SK-N-SH (cell line): ENCODE results near the gene CRIM1. TPM values are rescaled to one million over a fixed set of nuclear protein-coding genes. Genes with fewer than 3 reads are reported as not detected.

Source experiments
- CTCF ChIA-PET: fragments of 300-600, 350-600 bp; formaldehyde crosslinking; extraction: SDS; loops from one replicate; lab custom pipeline; 2021; lab: Yijun Ruan, JAX
- POLR2A ChIA-PET: fragments of 350-600 bp; sonication (Branson Sonifier 250); formaldehyde crosslinking; extraction: SDS; loops from one replicate; lab custom pipeline; 2020; ENCODE audit warnings: antibody characterized with exemption, inconsistent platforms; lab: Yijun Ruan, JAX
- DNase-seq: peaks from one replicate; pipeline ENCODE4 v3.0.0; 2012
- H2AFZ ChIP-seq: fragments of 200-600 bp; sonication (generic); 2 replicates; pipeline ENCODE4 v1.8.1; 2016; ENCODE audit warnings: antibody characterized with exemption, mild to moderate bottlenecking, low read depth
- H3F3A ChIP-seq: fragments of 200-600 bp; sonication (generic); replicated peaks from 2 replicates; pipeline ENCODE3; 2016; ENCODE audit warnings: antibody characterized with exemption, mild to moderate bottlenecking; ENCODE audit not compliant: insufficient read depth
- H3K27ac ChIP-seq, 2 experiments: fragments of 200-500 bp in 1 of 2; fragments of 200-600 bp in 1 of 2; sonication (Bioruptor generic) in 1 of 2; sonication (generic), shearing (Covaris generic) in 1 of 2; 2 replicates each; pipeline versions ENCODE4 v1.5.1 to v1.6.1; 2014 to 2016; ENCODE audit warnings: low read depth in 2 of 2, inconsistent platforms in 1 of 2, low read length in 1 of 2, mild to moderate bottlenecking in 1 of 2, mixed read lengths in 1 of 2
- H3K27me3 ChIP-seq: fragments of 200-600 bp; sonication (generic), shearing (Covaris generic); 2 replicates; pipeline ENCODE4 v1.6.1; 2016; ENCODE audit warnings: mixed run types; ENCODE audit not compliant: insufficient read depth
- H3K36me3 ChIP-seq, 2 experiments: fragments of 200-500 bp in 1 of 2; fragments of 200-600 bp in 1 of 2; sonication (Bioruptor generic) in 1 of 2; sonication (generic) in 1 of 2; replicated peaks in 1 of 2; 2 replicates each; pipeline versions ENCODE3 to v1.5.1; 2014 to 2016; ENCODE audit warnings: low read length in 1 of 2, mild to moderate bottlenecking in 1 of 2; ENCODE audit not compliant: insufficient read depth in 2 of 2, control insufficient read depth in 1 of 2
- H3K4me1 ChIP-seq, 2 experiments: fragments of 200-500 bp in 1 of 2; fragments of 200-600 bp in 1 of 2; sonication (Bioruptor generic) in 1 of 2; sonication (generic), shearing (Covaris generic) in 1 of 2; 2 replicates each; pipeline versions ENCODE4 v1.5.1 to v1.6.1; 2014 to 2016; ENCODE audit warnings: low read depth in 1 of 2, low read length in 1 of 2, mixed run types in 1 of 2; ENCODE audit not compliant: insufficient read depth in 2 of 2, control insufficient read depth in 1 of 2
- H3K4me2 ChIP-seq: fragments of 200-600 bp; sonication (generic), shearing (Covaris generic); 2 replicates; pipeline ENCODE4 v1.6.1; 2017; ENCODE audit warnings: mixed run types
- H3K4me3 ChIP-seq, 2 experiments: fragments of 200-500 bp in 1 of 2; fragments of 200-600 bp in 1 of 2; sonication (Bioruptor generic) in 1 of 2; sonication (generic), shearing (Covaris generic) in 1 of 2; 2 replicates each; pipeline versions ENCODE4 v1.5.1 to v1.8.1; 2014 to 2016; ENCODE audit warnings: low read depth in 2 of 2, inconsistent platforms in 1 of 2, low read length in 1 of 2, mild to moderate bottlenecking in 1 of 2, mixed read lengths in 1 of 2, moderate library complexity in 1 of 2
- H3K79me2 ChIP-seq: fragments of 200-600 bp; sonication (generic); 2 replicates; pipeline ENCODE4 v1.8.1; 2017; ENCODE audit warnings: mild to moderate bottlenecking; ENCODE audit not compliant: insufficient read depth
- H3K9ac ChIP-seq: fragments of 200-600 bp; sonication (generic); 2 replicates; pipeline ENCODE4 v1.6.1; 2017; ENCODE audit warnings: mixed run types
- H3K9me2 ChIP-seq: fragments of 200-600 bp; sonication (generic); 2 replicates; pipeline ENCODE4 v1.6.1; 2017; ENCODE audit warnings: mixed run types
- H3K9me3 ChIP-seq: fragments of 200-600 bp; sonication (generic); 2 replicates; pipeline ENCODE4 v1.6.1; 2017; ENCODE audit warnings: mixed run types, mild to moderate bottlenecking, moderate library complexity
- H4K20me1 ChIP-seq: fragments of 200-600 bp; sonication (generic); 2 replicates; pipeline ENCODE4 v1.6.1; 2017; ENCODE audit warnings: mild to moderate bottlenecking, mixed run types; ENCODE audit not compliant: insufficient read depth
- CHD2 ChIP-seq: fragments of 150-350 bp; IDR thresholded peaks from 2 replicates; pipeline ENCODE4 v1.6.1; 2018; ENCODE audit warnings: low read length; ENCODE audit not compliant: partially characterized antibody
- EZH2phosphoT487 ChIP-seq: fragments of 200-600 bp; sonication (generic); IDR thresholded peaks from 2 replicates; pipeline ENCODE4 v1.6.1; 2017; ENCODE audit warnings: low read depth, mixed run types, mild to moderate bottlenecking, antibody characterized with exemption, moderate library complexity, borderline replicate concordance
- FOXJ3 ChIP-seq: sonication (generic); formaldehyde crosslinking; IDR thresholded peaks from 2 replicates; pipeline ENCODE4 v1.5.1; 2020; ENCODE audit warnings: mild to moderate bottlenecking, missing genetic modification reagents
- GABPA ChIP-seq: IDR thresholded peaks from 2 replicates; pipeline ENCODE4 v1.4.0; 2012; ENCODE audit warnings: low read depth, mild to moderate bottlenecking
- JUND ChIP-seq: IDR thresholded peaks from 2 replicates; pipeline ENCODE4 v1.4.0; 2012
- NFIC ChIP-seq: IDR thresholded peaks from 2 replicates; pipeline ENCODE4 v1.4.0; 2012; ENCODE audit warnings: borderline replicate concordance
- POLR2AphosphoS5 ChIP-seq: IDR thresholded peaks from 2 replicates; pipeline ENCODE4 v1.6.1; 2012; ENCODE audit warnings: low read depth, low read length
- SIN3A ChIP-seq: IDR thresholded peaks from 2 replicates; pipeline ENCODE4 v1.6.1; 2012; ENCODE audit warnings: low read depth, mild to moderate bottlenecking, low read length, moderate library complexity, borderline replicate concordance
- TCF12 ChIP-seq: IDR thresholded peaks from 2 replicates; pipeline ENCODE4 v1.4.0; 2012
- TEAD4 ChIP-seq: IDR thresholded peaks from 2 replicates; pipeline ENCODE4 v1.4.0; 2012; ENCODE audit warnings: mild to moderate bottlenecking, borderline replicate concordance; ENCODE audit not compliant: insufficient read depth
- YY1 ChIP-seq: IDR thresholded peaks from 2 replicates; pipeline ENCODE4 v1.4.0; 2012; ENCODE audit warnings: low read depth, mild to moderate bottlenecking
- WGBS: methylation state at CpG from one replicate; pipeline ENCODE4 v1.1.6; 2017; ENCODE audit warnings: low lambda C conversion rate; 5-methylcytosine and 5-hydroxymethylcytosine counted together
- polyA plus RNA-seq, 3 experiments: library from polyadenylated mRNA; depleted of rRNA; stranded (reverse); fragments of >200 nt; gene quantifications; 2 replicates each; pipeline ENCODE4 v1.2.3, GENCODE V29; 2012
- TF ChIP-seq, protein P1 (sequence below): fragments of 200-600 bp; sonication (generic); IDR thresholded peaks from 2 replicates; pipeline ENCODE4 v1.6.1; 2017; ENCODE audit warnings: antibody characterized with exemption, mild to moderate bottlenecking, moderate library complexity
- TF ChIP-seq, protein P2 (sequence below): fragments of 150-350 bp; IDR thresholded peaks from 2 replicates; pipeline ENCODE4 v1.6.1; 2017; ENCODE audit warnings: antibody characterized with exemption, low read length, low read depth, borderline replicate concordance
- TF ChIP-seq, protein P3 (sequence below): IDR thresholded peaks from 2 replicates; pipeline ENCODE4; 2012
- TF ChIP-seq, protein P4 (sequence below): IDR thresholded peaks from 2 replicates; pipeline ENCODE4 v1.4.0; 2012; ENCODE audit warnings: low read depth, borderline replicate concordance
- TF ChIP-seq, protein P5 (sequence below): IDR thresholded peaks from 2 replicates; pipeline ENCODE4 v1.6.1; 2012; ENCODE audit warnings: mild to moderate bottlenecking, low read depth, low read length, moderate library complexity

Gene CRIM1
- polyA plus RNA-seq, 1 of the 3 experiments (the other 2 are of a cell fraction) = 244 TPM

DNA sequence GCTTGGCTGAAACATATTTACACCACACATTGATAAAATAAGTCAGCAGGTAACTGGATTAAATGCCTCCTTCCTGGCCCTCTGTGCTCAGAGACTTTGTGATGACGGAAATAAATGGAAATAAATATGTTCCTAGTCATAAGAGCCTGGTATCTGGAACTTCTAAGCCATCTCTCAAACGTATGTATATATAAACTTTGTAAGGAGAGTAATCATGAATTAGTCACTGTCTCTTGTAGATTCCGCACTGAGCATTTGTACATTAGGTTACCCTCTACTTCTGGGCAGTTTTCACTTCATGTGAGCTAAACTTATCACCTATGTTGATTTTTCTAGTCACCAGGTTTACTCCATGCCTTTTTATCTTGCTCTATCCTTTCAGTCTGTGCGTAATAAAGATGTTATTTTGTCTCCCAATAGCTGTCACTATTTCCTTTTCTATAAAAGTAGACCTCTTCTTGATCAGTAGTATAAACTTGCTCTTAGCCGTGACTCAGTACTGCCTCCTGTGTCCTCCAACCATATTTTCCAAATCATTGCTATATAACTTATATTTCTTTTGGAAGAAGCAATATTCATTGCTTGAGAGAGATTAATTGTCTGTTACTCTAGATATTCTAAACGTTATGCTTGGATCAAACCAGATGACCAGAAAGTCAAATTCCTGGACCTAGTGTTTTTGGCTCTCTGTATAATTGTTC lies 189.2 kb downstream of the CRIM1 start:
- H3K4me2 ChIP-seq = no peak overlapping the region
- WGBS = 86% methylated on average over 6 of the region's 6 CpGs
- peaks cover 3 to 4% of the 10 kb centered on the region in 2 experiments; a peak in 2 of 4 replicates for H3K4me1 ChIP-seq
- H3K4me3 ChIP-seq = no peak overlapping the region
- H3K36me3 ChIP-seq = peaks cover 90 to 91% of the 10 kb centered on the region in 2 experiments
- TF ChIP-seq POLR2AphosphoS5 (0 out of 2 replicates have a peak, but pooled peaks have one; percentile 36), YY1 (no peak), CHD2 (no peak)
- TF ChIP-seq, protein P1, sequence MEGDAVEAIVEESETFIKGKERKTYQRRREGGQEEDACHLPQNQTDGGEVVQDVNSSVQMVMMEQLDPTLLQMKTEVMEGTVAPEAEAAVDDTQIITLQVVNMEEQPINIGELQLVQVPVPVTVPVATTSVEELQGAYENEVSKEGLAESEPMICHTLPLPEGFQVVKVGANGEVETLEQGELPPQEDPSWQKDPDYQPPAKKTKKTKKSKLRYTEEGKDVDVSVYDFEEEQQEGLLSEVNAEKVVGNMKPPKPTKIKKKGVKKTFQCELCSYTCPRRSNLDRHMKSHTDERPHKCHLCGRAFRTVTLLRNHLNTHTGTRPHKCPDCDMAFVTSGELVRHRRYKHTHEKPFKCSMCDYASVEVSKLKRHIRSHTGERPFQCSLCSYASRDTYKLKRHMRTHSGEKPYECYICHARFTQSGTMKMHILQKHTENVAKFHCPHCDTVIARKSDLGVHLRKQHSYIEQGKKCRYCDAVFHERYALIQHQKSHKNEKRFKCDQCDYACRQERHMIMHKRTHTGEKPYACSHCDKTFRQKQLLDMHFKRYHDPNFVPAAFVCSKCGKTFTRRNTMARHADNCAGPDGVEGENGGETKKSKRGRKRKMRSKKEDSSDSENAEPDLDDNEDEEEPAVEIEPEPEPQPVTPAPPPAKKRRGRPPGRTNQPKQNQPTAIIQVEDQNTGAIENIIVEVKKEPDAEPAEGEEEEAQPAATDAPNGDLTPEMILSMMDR = peak; percentile 62
- H2AFZ ChIP-seq = no peak overlapping the region
- no peaks in the 10 kb centered on the region for H4K20me1 ChIP-seq
- no peak overlapping the region for H3K9ac ChIP-seq
- H3K27me3 ChIP-seq = no peaks in the 10 kb centered on the region
- DNase-seq = no peak
- peaks cover 98% of the 10 kb centered on the region for H3F3A ChIP-seq
- H3K9me2 ChIP-seq = no peaks in the 10 kb centered on the region
- H3K79me2 ChIP-seq = peaks cover 51% of the 10 kb centered on the region; the same call in 1 of the 2 replicates
- H3K9me3 ChIP-seq = no peaks in the 10 kb centered on the region
- ChIA-PET CTCF (interaction anchor here (1.0 to 1.8 kb wide), 6 partner anchors 8 to 119 kb away, joined by 3 to 10 read pairs (median 5); no protein-coding TSS in a partner anchor), POLR2A (no interaction called here)
- peak overlapping the region in 1 of 2 experiments; percentile 98; a peak in 2 of 4 replicates for H3K27ac ChIP-seq

DNA sequence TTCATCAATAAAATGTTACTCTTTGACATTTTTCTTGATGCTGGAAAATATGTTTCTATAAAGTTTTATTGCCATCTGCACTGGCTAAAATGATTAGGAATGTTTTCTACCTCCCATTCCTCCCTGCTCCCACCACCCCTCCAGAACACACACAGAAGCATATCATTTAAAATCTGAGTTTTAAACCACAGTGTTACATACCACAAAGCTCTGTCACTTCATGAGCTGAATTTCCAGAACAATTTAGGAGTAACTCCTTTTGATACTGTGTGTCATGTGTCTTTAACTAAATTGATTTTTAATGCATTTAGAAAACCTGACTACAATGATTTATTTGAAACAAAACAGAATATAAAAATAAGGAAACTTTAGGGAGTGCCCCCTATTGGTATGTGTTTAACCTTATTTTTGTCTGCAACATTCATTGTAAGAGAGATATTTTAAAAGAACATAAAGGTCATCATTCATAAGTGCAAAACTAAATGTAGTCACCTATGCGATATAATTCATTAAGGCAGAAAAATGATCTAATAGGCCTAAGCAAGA lies 190.4 kb downstream of the CRIM1 start:
- Histone ChIP-seq H3K9ac (no peak overlapping the region), H4K20me1 (no peaks in the 10 kb centered on the region), H3K4me1 (peaks cover under 1 to 6% of the 10 kb centered on the region in 2 experiments; a peak in 2 of 4 replicates), H3K4me2 (no peak overlapping the region), H3K9me2 (no peaks in the 10 kb centered on the region), H3F3A (peaks cover 98% of the 10 kb centered on the region), H3K36me3 (peaks cover 91% of the 10 kb centered on the region in 2 experiments), H3K79me2 (peaks cover 55% of the 10 kb centered on the region), H2AFZ (no peak overlapping the region), H3K27ac (peak overlapping the region in 1 of 2 experiments; percentile 98; a peak in 2 of 4 replicates), H3K9me3 (no peaks in the 10 kb centered on the region), H3K4me3 (no peak overlapping the region), H3K27me3 (no peaks in the 10 kb centered on the region)
- no peak for DNase-seq
- ChIA-PET CTCF (interaction anchor here (0.7 to 1.8 kb wide), 6 partner anchors 9 to 42 kb away, joined by 3 to 7 read pairs (median 4); no protein-coding TSS in a partner anchor), POLR2A (no interaction called here)
- WGBS = 32% methylated on average over 1 of the region's 1 CpG
- TF ChIP-seq, protein P2, sequence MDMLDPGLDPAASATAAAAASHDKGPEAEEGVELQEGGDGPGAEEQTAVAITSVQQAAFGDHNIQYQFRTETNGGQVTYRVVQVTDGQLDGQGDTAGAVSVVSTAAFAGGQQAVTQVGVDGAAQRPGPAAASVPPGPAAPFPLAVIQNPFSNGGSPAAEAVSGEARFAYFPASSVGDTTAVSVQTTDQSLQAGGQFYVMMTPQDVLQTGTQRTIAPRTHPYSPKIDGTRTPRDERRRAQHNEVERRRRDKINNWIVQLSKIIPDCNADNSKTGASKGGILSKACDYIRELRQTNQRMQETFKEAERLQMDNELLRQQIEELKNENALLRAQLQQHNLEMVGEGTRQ = no peak
- TF ChIP-seq JUND = no peak
- TF ChIP-seq, protein P3, sequence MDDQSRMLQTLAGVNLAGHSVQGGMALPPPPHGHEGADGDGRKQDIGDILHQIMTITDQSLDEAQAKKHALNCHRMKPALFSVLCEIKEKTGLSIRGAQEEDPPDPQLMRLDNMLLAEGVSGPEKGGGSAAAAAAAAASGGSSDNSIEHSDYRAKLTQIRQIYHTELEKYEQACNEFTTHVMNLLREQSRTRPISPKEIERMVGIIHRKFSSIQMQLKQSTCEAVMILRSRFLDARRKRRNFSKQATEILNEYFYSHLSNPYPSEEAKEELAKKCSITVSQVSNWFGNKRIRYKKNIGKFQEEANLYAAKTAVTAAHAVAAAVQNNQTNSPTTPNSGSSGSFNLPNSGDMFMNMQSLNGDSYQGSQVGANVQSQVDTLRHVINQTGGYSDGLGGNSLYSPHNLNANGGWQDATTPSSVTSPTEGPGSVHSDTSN = peak; percentile 51
- no peak for TF ChIP-seq NFIC
- TF ChIP-seq SIN3A = no peak
- no peak for TF ChIP-seq GABPA
- TF ChIP-seq, protein P4, sequence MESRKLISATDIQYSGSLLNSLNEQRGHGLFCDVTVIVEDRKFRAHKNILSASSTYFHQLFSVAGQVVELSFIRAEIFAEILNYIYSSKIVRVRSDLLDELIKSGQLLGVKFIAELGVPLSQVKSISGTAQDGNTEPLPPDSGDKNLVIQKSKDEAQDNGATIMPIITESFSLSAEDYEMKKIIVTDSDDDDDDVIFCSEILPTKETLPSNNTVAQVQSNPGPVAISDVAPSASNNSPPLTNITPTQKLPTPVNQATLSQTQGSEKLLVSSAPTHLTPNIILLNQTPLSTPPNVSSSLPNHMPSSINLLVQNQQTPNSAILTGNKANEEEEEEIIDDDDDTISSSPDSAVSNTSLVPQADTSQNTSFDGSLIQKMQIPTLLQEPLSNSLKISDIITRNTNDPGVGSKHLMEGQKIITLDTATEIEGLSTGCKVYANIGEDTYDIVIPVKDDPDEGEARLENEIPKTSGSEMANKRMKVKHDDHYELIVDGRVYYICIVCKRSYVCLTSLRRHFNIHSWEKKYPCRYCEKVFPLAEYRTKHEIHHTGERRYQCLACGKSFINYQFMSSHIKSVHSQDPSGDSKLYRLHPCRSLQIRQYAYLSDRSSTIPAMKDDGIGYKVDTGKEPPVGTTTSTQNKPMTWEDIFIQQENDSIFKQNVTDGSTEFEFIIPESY = no peak
- no peak for TF ChIP-seq EZH2phosphoT487
- TF ChIP-seq, protein P5, sequence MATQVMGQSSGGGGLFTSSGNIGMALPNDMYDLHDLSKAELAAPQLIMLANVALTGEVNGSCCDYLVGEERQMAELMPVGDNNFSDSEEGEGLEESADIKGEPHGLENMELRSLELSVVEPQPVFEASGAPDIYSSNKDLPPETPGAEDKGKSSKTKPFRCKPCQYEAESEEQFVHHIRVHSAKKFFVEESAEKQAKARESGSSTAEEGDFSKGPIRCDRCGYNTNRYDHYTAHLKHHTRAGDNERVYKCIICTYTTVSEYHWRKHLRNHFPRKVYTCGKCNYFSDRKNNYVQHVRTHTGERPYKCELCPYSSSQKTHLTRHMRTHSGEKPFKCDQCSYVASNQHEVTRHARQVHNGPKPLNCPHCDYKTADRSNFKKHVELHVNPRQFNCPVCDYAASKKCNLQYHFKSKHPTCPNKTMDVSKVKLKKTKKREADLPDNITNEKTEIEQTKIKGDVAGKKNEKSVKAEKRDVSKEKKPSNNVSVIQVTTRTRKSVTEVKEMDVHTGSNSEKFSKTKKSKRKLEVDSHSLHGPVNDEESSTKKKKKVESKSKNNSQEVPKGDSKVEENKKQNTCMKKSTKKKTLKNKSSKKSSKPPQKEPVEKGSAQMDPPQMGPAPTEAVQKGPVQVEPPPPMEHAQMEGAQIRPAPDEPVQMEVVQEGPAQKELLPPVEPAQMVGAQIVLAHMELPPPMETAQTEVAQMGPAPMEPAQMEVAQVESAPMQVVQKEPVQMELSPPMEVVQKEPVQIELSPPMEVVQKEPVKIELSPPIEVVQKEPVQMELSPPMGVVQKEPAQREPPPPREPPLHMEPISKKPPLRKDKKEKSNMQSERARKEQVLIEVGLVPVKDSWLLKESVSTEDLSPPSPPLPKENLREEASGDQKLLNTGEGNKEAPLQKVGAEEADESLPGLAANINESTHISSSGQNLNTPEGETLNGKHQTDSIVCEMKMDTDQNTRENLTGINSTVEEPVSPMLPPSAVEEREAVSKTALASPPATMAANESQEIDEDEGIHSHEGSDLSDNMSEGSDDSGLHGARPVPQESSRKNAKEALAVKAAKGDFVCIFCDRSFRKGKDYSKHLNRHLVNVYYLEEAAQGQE = no peak
- TF ChIP-seq FOXJ3 = no peak
- TF ChIP-seq TEAD4 = peak; percentile 23; the same call in 1 of the 2 replicates
- TF ChIP-seq TCF12 = peak; percentile 18; the same call in 1 of the 2 replicates
